KMS-11 (cell line): ENCODE measurements around the gene IFT57.

Experiments
- H2AFZ ChIP-seq: fragments of 200-600 bp; sonication (generic); 2 replicates; pipeline ENCODE4 v1.6.1; 2016; ENCODE audit warnings: antibody characterized with exemption, mixed run types, low read depth
- H3K27ac ChIP-seq: fragments of 200-600 bp; sonication (generic); 2 replicates; pipeline ENCODE4 v1.6.1; 2016; ENCODE audit warnings: mild to moderate bottlenecking, mixed run types
- H3K27me3 ChIP-seq: fragments of 200-600 bp; sonication (generic); 2 replicates; pipeline ENCODE4 v1.6.1; 2017; ENCODE audit warnings: mild to moderate bottlenecking, low read depth, mixed run types, moderate library complexity; ENCODE audit not compliant: insufficient read depth
- H3K36me3 ChIP-seq: fragments of 200-600 bp; sonication (generic); 2 replicates; pipeline ENCODE4 v1.6.1; 2017; ENCODE audit warnings: mild to moderate bottlenecking, mixed run types; ENCODE audit not compliant: insufficient read depth
- H3K4me1 ChIP-seq: fragments of 200-600 bp; sonication (generic); 2 replicates; pipeline ENCODE4 v1.6.1; 2016; ENCODE audit warnings: mild to moderate bottlenecking, low read depth, mixed run types; ENCODE audit not compliant: poor library complexity, severe bottlenecking
- H3K4me2 ChIP-seq: fragments of 200-600 bp; sonication (generic); 2 replicates; pipeline ENCODE4 v1.7.0; 2016; ENCODE audit warnings: mild to moderate bottlenecking, mixed run types
- H3K4me3 ChIP-seq: fragments of 200-600 bp; sonication (generic); IDR thresholded peaks from 2 replicates; pipeline ENCODE4 v1.6.1; 2017; ENCODE audit warnings: low read depth, low read length, mixed read lengths; ENCODE audit not compliant: insufficient read depth
- H3K79me2 ChIP-seq: fragments of 200-600 bp; sonication (generic); 2 replicates; pipeline ENCODE4 v1.6.1; 2016; ENCODE audit warnings: low read depth, mixed run types; ENCODE audit not compliant: insufficient read depth
- H3K9ac ChIP-seq: fragments of 200-600 bp; sonication (generic); 2 replicates; pipeline ENCODE4 v1.6.1; 2016; ENCODE audit warnings: mild to moderate bottlenecking, mixed run types
- H4K20me1 ChIP-seq: fragments of 200-600 bp; sonication (generic); 2 replicates; pipeline ENCODE4 v1.6.1; 2016; ENCODE audit warnings: mild to moderate bottlenecking, mixed run types; ENCODE audit not compliant: insufficient read depth
- TF ChIP-seq, protein P1 (sequence below): fragments of 200-600 bp; sonication (generic); conservative IDR thresholded peaks from 2 replicates; pipeline ENCODE4 v1.6.1; 2017; ENCODE audit warnings: low read depth, mild to moderate bottlenecking, antibody characterized with exemption, low read length, moderate library complexity, mixed read lengths

Gene IFT57

DNA sequence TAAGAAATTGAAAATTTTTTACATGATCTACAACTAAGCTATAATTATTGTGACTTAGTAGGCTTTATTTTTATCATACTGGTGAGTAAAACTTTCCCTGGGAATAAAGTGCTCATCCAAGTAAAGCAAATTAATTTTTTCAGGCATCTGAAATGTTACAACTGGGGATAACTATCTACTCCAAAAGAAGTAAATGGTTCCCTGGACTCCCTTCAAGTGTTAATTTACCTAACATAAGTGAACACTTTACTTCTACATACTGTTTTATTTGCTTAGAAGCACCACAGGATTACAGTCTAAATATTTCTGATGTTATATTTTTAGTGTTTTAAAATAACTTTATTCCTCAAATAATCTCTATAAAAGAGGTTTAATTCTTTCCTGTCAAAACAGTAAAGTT lies 57.8 kb downstream of the IFT57 start:
- H3K4me1 ChIP-seq = no peaks in the 10 kb centered on the region
- H3K36me3 ChIP-seq = no peaks in the 10 kb centered on the region; the same call in 1 of the 2 replicates
- H2AFZ ChIP-seq = no peak overlapping the region
- no peaks in the 10 kb centered on the region for H3K79me2 ChIP-seq
- TF ChIP-seq, protein P1, sequence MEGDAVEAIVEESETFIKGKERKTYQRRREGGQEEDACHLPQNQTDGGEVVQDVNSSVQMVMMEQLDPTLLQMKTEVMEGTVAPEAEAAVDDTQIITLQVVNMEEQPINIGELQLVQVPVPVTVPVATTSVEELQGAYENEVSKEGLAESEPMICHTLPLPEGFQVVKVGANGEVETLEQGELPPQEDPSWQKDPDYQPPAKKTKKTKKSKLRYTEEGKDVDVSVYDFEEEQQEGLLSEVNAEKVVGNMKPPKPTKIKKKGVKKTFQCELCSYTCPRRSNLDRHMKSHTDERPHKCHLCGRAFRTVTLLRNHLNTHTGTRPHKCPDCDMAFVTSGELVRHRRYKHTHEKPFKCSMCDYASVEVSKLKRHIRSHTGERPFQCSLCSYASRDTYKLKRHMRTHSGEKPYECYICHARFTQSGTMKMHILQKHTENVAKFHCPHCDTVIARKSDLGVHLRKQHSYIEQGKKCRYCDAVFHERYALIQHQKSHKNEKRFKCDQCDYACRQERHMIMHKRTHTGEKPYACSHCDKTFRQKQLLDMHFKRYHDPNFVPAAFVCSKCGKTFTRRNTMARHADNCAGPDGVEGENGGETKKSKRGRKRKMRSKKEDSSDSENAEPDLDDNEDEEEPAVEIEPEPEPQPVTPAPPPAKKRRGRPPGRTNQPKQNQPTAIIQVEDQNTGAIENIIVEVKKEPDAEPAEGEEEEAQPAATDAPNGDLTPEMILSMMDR = no peak
- no peak overlapping the region for H3K4me2 ChIP-seq
- H3K4me3 ChIP-seq = no peak overlapping the region
- H3K27me3 ChIP-seq = no peaks in the 10 kb centered on the region
- H4K20me1 ChIP-seq = no peaks in the 10 kb centered on the region
- H3K9ac ChIP-seq = no peak overlapping the region
- no peak overlapping the region for H3K27ac ChIP-seq

DNA sequence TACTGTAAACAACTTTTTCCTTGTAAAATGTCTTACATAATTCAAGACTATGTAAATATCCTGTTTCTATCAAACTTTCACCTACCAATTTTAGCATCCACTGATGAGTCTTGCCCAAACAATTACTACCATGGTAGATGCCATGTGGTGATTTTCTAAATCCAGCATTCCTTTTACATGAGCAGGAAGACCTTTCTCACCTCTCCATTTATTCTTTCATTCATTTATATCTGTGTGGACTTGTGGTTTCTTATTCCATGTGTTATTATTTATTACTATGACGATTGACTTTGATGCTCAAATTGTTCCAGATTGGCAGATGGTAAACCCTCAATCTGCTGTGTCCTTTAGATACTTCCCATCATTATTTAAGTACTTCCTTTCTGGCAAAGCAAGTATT lies 62.4 kb downstream of the IFT57 start:
- Histone ChIP-seq H3K27me3 (no peaks in the 10 kb centered on the region), H3K79me2 (no peaks in the 10 kb centered on the region), H3K4me3 (no peak overlapping the region), H3K4me2 (no peak overlapping the region), H3K4me1 (peaks cover 9% of the 10 kb centered on the region), H4K20me1 (no peaks in the 10 kb centered on the region), H3K36me3 (no peaks in the 10 kb centered on the region; the same call in 1 of the 2 replicates), H3K9ac (no peak overlapping the region), H2AFZ (no peak overlapping the region), H3K27ac (no peak overlapping the region)
- TF ChIP-seq, protein P1 = no peak

DNA sequence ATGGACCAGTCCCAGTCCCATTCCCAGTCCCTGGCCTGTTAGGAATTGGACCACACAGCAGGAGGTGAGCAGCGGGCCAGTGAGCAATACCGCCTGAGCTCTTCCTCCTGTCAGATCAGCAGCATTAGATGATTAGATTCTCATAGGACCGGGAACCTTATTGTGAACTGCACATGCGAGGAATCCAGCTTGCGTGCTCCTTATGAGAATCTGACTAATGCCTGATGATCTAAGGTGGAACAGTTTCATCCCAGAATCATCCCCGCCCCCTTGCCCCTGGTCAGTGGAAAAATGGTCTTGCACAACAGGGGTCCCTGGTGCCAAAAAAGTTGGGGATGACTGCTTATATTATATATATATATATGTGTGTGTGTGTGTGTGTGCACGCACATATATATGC lies 63.1 kb downstream of the IFT57 start:
- H3K79me2 ChIP-seq = no peaks in the 10 kb centered on the region
- no peaks in the 10 kb centered on the region; the same call in 1 of the 2 replicates for H3K36me3 ChIP-seq
- H2AFZ ChIP-seq = no peak overlapping the region
- no peaks in the 10 kb centered on the region for H4K20me1 ChIP-seq
- TF ChIP-seq, protein P1 = no peak
- no peaks in the 10 kb centered on the region for H3K27me3 ChIP-seq
- H3K27ac ChIP-seq = no peak overlapping the region
- H3K4me1 ChIP-seq = peaks cover 9% of the 10 kb centered on the region
- no peak overlapping the region for H3K4me3 ChIP-seq
- no peak overlapping the region for H3K9ac ChIP-seq
- H3K4me2 ChIP-seq = no peak overlapping the region

DNA sequence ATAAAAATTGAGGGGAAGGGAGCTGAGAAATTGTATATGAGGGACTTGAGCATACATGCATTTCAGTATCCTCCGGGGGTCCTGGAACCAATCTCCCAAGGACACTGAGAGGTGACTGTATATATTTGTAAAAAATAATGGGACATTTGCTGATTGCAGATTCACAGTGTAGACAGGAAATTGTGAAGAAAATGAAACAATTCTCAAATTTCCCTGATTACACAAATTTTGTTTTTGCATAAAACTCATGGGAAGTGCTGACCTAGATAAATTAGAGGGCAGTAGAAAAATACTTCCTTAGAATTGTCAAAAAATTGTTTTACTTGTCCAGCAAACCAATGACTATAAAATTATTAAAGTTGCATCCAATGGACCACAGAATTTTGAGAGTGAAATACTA lies 64.0 kb downstream of the IFT57 start:
- Histone ChIP-seq H3K9ac (no peak overlapping the region), H3K4me3 (no peak overlapping the region), H3K27me3 (no peaks in the 10 kb centered on the region), H3K4me2 (no peak overlapping the region), H3K27ac (no peak overlapping the region), H4K20me1 (no peaks in the 10 kb centered on the region), H3K79me2 (no peaks in the 10 kb centered on the region), H2AFZ (no peak overlapping the region), H3K4me1 (peaks cover 14% of the 10 kb centered on the region), H3K36me3 (no peaks in the 10 kb centered on the region)
- TF ChIP-seq, protein P1 = no peak
